Astrocyte of the spinal cord (primary cell): ENCODE results near the gene ZC3H18.

Experiments used
- DNase-seq: peaks from one replicate; pipeline ENCODE4 v3.0.0; 2011; ENCODE audit warnings: low read depth, low spot score
- H3K4me3 ChIP-seq: 2 replicates; pipeline ENCODE4 v1.5.1; 2011; ENCODE audit warnings: low read depth, mild to moderate bottlenecking, low read length, moderate library complexity
- CTCF ChIP-seq: IDR thresholded peaks from 2 replicates; pipeline ENCODE4 v1.5.1; 2012; ENCODE audit warnings: low read depth, mild to moderate bottlenecking, low read length, inconsistent platforms
- in situ Hi-C: cut with HindIII; loops from 2 replicates; pipeline ENCODE4 v1.10.0; 2017; ENCODE audit warnings: low sequenced_read_pairs

The ZC3H18 gene

GRCh38 chr16:88616736-88617135 lies 46.5 kb downstream of the ZC3H18 start:
- no peak for DNase-seq
- H3K4me3 ChIP-seq: no peak overlapping the region
- no peak for TF ChIP-seq CTCF
- in situ Hi-C loops: no loop called here

DNA sequence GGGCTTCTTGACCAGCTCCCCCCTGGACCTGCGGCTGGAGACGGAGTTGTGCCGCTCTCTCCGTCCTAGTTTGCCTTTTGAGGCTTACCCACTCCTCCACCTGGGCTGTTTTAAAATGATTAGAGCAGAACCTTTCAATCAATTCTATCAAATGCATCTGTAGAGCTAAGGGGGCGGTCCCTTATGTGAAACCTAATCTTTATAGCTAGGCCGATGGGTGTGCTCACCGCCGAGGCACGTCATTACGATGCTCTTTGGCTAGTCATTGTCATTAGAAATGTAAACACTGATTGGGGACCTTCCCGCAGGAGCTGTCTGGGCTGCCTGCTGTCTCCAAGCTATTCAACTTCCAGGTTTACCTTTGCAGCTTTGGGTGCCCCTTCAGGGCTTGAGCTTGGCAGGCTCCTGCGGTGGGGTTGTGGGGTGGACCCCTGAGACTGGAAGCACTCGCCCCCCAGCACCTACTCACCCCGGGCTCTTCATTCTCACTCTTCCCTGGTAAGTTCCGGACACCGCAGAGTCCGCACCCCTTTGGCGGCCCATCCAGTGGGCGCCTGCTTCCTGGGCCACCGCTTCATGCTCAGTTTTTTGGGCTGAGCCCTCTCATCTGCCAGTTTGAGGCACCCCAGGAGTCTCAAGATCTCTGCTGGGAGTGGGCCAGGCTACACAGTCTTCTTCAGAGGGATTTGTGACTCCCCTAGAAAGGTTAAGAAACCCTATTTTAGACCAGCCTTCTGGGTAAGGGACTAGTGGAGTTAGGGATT lies 47.2 kb downstream of the ZC3H18 start:
- no peak for TF ChIP-seq CTCF
- no peak overlapping the region for H3K4me3 ChIP-seq
- no peak for DNase-seq
- in situ Hi-C loops: no loop called here

GRCh38 chr16:88618182-88618955 lies 48.2 kb downstream of the ZC3H18 start:
- no peak for DNase-seq
- in situ Hi-C loops: no loop called here
- TF ChIP-seq CTCF: no peak
- H3K4me3 ChIP-seq: no peak overlapping the region

DNA sequence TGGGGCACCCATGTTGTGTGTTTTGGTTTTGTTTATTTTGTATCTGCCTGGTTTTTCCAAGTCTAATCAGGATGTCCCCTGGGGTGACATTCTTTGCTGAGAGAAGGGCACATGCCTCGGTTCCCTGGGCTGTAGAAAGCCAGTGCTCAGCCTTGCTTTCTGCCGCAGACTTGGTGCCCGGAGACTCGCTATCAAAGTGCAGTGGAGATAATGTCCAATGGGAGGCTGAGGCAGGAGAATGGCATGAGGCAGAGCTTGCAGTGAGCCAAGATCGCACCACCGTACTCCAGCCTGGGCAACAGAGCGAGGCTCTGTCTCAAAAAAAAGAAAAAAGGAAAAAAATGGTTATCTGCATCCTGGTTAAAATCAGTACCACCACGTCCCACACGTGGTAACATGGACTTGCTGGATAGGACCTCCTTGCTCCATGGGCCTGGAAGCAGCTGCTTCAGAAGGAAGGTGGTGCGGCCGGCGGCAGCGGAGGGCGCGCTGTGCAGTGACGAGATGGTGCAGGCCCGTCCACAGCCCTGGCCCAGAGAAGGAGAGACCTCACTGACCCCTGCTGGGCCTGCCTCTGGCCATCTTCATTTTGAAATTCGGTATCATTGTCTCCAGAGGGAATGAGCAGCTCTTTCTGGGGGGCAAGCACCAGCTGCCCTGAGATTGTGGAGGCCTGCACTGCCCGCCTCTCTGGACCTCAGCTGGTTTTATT lies 48.9 kb downstream of the ZC3H18 start:
- no peak for DNase-seq
- in situ Hi-C loops: no loop called here
- H3K4me3 ChIP-seq: no peak overlapping the region
- TF ChIP-seq CTCF: no peak

DNA sequence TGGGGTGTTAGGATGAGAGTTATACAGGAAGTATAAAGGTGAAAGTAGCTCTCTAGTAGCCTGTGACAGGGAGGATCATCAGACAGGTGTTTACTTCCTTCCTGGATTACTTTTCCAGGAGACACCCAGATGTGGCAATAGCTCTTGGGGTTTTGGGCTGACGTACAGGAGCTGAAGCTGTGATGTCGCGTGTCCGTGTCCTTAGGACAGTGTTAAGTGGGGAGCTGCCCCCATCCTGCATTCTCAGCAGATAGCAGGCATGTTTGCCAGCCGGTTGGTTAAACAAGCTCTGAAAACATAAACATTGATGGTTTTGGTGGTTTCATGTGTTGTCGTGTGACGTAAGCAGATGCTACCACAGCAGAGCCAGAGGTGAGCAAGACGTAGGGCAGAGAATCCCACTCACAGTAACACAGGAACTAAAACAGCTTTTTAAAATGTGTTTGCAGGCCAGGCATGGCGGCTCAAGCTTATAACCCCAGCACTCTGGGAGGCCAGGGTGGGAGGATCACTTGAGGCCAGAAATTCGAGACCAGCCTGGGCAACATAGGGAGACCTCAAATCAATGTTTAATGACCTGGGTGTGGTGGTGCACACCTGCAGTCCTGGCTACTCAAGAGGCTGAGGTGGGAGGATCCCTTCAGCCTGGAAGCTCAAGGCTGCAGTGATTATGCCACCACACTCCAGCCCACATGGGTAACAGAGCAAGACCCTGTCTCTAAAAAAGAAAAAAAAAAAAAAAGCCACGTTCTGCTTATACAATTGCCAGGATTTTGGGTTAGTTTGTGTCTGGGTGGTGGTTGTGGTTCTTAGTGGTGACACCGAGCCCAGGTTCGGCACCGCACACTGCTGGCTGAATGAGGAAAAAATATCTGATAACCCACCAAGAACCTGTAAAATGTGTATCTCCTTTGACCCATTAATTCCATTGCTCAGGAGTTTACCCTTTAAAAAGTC lies 49.9 kb downstream of the ZC3H18 start:
- TF ChIP-seq CTCF: no peak
- DNase-seq: peak; percentile 17
- in situ Hi-C loops: no loop called here
- H3K4me3 ChIP-seq: no peak overlapping the region

DNA sequence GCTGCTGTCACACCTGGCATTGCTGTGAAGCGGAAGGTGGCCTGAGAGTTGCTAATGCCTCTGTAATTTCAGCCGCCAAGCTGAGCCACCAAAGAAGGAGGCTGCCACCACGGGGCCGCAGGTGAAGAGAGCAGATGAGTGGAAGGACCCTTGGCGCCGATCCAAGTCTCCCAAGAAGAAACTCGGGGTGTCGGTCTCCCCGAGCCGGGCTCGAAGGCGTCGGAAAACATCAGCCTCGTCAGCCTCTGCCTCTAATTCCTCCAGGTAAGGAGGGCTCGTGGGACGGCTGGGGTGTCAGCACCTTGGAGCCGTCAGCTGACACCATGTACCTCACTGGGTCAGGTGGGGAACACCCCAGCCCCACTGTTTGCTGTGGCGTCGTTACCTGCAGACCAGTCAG lies 51.9 kb downstream of the ZC3H18 start:
- DNase-seq: no peak
- TF ChIP-seq CTCF: no peak
- H3K4me3 ChIP-seq: no peak overlapping the region
- in situ Hi-C loops: no loop called here
